Pancreas (tissue), 10 donors: ENCODE results near the gene SLC7A10. TPM values are rescaled to one million over a fixed set of nuclear protein-coding genes. Genes with fewer than 3 reads are reported as not detected.

Experiments used
- ATAC-seq, 4 donors: fragments of 200-7000 bp; cut with Tn5 transposase; one replicate each; pipeline versions ENCODE4 v1.8.0 to v1.9.1; 2020; ENCODE audit warnings: mild to moderate bottlenecking in 4 of 4, moderate library complexity in 4 of 4
- DNase-seq, 6 donors: peaks; one replicate each; pipeline ENCODE4 v3.0.0-alpha.2; 2020
- FAIRE-seq: peaks from 2 replicates; lab custom pipeline; 2012; peaks lifted over from hg19 to GRCh38; lab: Jason Lieb, UNC
- H3K27ac ChIP-seq, 4 donors: fragments of 200-600 bp; sonication (generic); 1 replicate in 3 of 4; 2 replicates in 1 of 4; pipeline versions ENCODE4 v1.5.0 to v1.8.0; 2020
- H3K27me3 ChIP-seq, 4 donors: fragments of 200-600 bp; one replicate each; pipeline ENCODE4 v1.8.0; 2021
- H3K36me3 ChIP-seq, 3 donors: fragments of 200-600 bp; sonication (generic) in 1 of 3; one replicate each; pipeline versions ENCODE4 v1.5.0 to v1.8.0; 2020 to 2021
- H3K4me1 ChIP-seq, 3 donors: fragments of 200-600 bp; one replicate each; pipeline ENCODE4 v1.8.0; 2021
- H3K4me3 ChIP-seq, 4 donors: fragments of 200-600 bp; sonication (generic) in 2 of 4; one replicate each; pipeline versions ENCODE4 v1.5.0 to v1.8.0; 2020 to 2021
- H3K9me3 ChIP-seq, 4 donors: fragments of 200-600 bp; one replicate each; pipeline ENCODE4 v1.8.0; 2021
- CTCF ChIP-seq, 4 donors: fragments of 200-600 bp; sonication (generic) in 3 of 4; IDR thresholded peaks; one replicate each; pipeline versions ENCODE4 v1.5.0 to v1.8.0; 2021; ENCODE audit warnings: antibody characterized with exemption in 4 of 4
- WGBS, 2 donors: extraction: QIAGEN DNeasy Blood & Tissue Kit; methylation state at CpG; one replicate each; pipeline ENCODE4 v1.1.7; 2013; 5-methylcytosine and 5-hydroxymethylcytosine counted together
- intact Hi-C, 3 donors: fragments of 100-400 bp; cut with DNase I; formaldehyde crosslinking; loops; one replicate each; pipeline versions ENCODE4 v1.11.1 to v1.14.2; 2022
- polyA plus RNA-seq, 2 donors: library from polyadenylated mRNA; stranded (reverse); fragments of 200-250 nt; gene quantifications; one replicate each; pipeline ENCODE4 v1.2.3, GENCODE V29; 2013
- total RNA-seq, 6 donors: library from RNA; stranded (reverse); fragmentation: NEBNext Ultra II Directional in 4 of 6; extraction: Animal tissue kit (Norgen Biotek cat#: 25700) in 4 of 6; gene quantifications; one replicate each; pipeline versions ENCODE4 v1.2.1 to v1.2.4, GENCODE V29; 2021 to 2023
- donor health status: healthy with polysubstance abuse.
- donor health status: DM: no; HTN: no; CAD: no; lungs with moderate emphysema.
- donor health status: DM: no; HTN: no; CAD: no.
- donor health status: control.
- donor health status: control.
- donor health status: Bipolar disorder and iron deficiency.
- donor health status: DM: yes; HTN: yes; CAD: no.
- donor health status: DM: no; HTN: no; CAD: no.
- donor health status: DM: no; HTN: no; CAD: no.
- donor health status: DM: yes; HTN: yes; CAD: no.

The SLC7A10 gene
- total and polyA plus RNA-seq, 8 donors, result 0.28 to 1.3 (median 0.38) TPM; not detected in 5

- FAIRE-seq, result no peak
- 89 to 91% methylated on average over 12 of the region's 12 CpGs for WGBS, 2 donors
- Histone ChIP-seq H3K4me1 (no peaks in the 10 kb centered on the region), H3K4me3 (no peak overlapping the region), H3K9me3 (no peaks in the 10 kb centered on the region), H3K36me3 (no peaks in the 10 kb centered on the region), H3K27ac (no peak overlapping the region), H3K27me3 (no peaks in the 10 kb centered on the region)
- DNase-seq, result peak in 2 of 6 donors; percentile 2 to 31
- intact Hi-C loops, result no loop called here
- no peak for TF ChIP-seq CTCF (IDR thresholded peaks at IDR 0.05)
- ATAC-seq, result no peak
These were observed 45.8 kb upstream of the SLC7A10 start for GRCh38 chr19:33271246-33272021.

GRCh38 chr19:33270769-33271168 lies 45.1 kb upstream of the SLC7A10 start:
- Histone ChIP-seq H3K36me3 (no peaks in the 10 kb centered on the region), H3K4me1 (no peaks in the 10 kb centered on the region), H3K27me3 (no peaks in the 10 kb centered on the region), H3K9me3 (no peaks in the 10 kb centered on the region), H3K27ac (no peak overlapping the region), H3K4me3 (no peak overlapping the region)
- intact Hi-C loops, result no loop called here
- no peak for DNase-seq
- WGBS, 2 donors, result 87 to 92% methylated on average over 1 of the region's 1 CpG
- no peak for FAIRE-seq
- TF ChIP-seq CTCF (IDR thresholded peaks at IDR 0.05), result no peak
- no peak for ATAC-seq

DNA sequence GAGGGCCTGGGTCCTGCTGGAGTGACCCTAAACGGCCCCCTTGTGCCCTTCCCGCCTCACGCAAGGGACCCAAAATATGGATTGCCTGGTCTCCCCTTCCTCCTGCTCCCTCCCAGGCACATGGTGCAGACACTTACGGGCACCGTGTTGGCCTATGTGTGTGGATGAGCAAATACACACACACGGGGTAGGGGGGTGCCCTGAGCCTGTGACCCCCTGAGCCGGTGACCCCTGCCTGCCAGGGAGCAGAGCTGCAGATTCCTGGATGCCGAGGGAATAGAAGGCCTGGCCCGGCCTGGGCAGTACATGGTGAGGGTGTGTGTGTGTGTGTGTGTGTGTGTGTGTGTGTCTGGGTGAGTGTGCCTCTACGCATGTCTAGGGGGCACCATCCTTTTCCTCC lies 43.4 kb upstream of the SLC7A10 start:
- H3K4me1 ChIP-seq, result no peaks in the 10 kb centered on the region
- DNase-seq, result peak in 1 of 6 donors; percentile 52
- no peaks in the 10 kb centered on the region for H3K36me3 ChIP-seq
- WGBS, 2 donors, result 75 to 82% methylated on average over 10 of the region's 10 CpGs
- H3K27me3 ChIP-seq, result no peaks in the 10 kb centered on the region
- no peak overlapping the region for H3K4me3 ChIP-seq
- FAIRE-seq, result no peak
- intact Hi-C loops, result no loop called here
- no peaks in the 10 kb centered on the region for H3K9me3 ChIP-seq
- H3K27ac ChIP-seq, result no peak overlapping the region
- no peak for ATAC-seq
- TF ChIP-seq CTCF (IDR thresholded peaks at IDR 0.05), result no peak

- Histone ChIP-seq H3K9me3 (no peaks in the 10 kb centered on the region), H3K27ac (no peak overlapping the region), H3K27me3 (no peaks in the 10 kb centered on the region), H3K36me3 (no peaks in the 10 kb centered on the region), H3K4me1 (no peaks in the 10 kb centered on the region), H3K4me3 (no peak overlapping the region)
- no peak for FAIRE-seq
- ATAC-seq, result peak in 2 of 4 donors; percentile 33 to 59
- intact Hi-C loops, result no loop called here
- DNase-seq, result peak in 2 of 6 donors; percentile 6 to 63
- no peak for TF ChIP-seq CTCF (IDR thresholded peaks at IDR 0.05)
- WGBS, 2 donors, result 75 to 86% methylated on average over 22 of the region's 22 CpGs
These were observed 42.7 kb upstream of the SLC7A10 start for GRCh38 chr19:33268162-33268991.
